ENCODE results near the gene GUK1. TPM values are rescaled to one million over a fixed set of nuclear protein-coding genes. Genes with fewer than 3 reads are reported as not detected.
A peak's percentile ranks its signal among the peaks of the same experiment; 100 is the strongest.

The GUK1 gene
- total and polyA plus RNA-seq, 2 of the 8 experiments (the other 6 are each of a cell fraction or from before 2014, with no cell fraction given), result 68.5 to 183 TPM

- Histone ChIP-seq H3K4me2 (ENCODE audit: insufficient read depth in 1 of 2, low read depth in 2 of 2, low read length in 2 of 2) (no peak within 1 kb of the TSS; a peak in 2 of 4 replicates), H3K27ac (ENCODE audit: low read depth, low read length) (0 out of 2 replicates have a peak within 1 kb of the TSS, but pooled peaks have one; percentile 25)
- TF ChIP-seq EZH2 (IDR thresholded peaks at IDR 0.05; ENCODE audit: low read depth, low read length, severe bottlenecking), result no peak
- TF ChIP-seq PHF8 (conservative IDR thresholded peaks at IDR 0.05; ENCODE audit: low read depth, low read length), result no peak
- no peak for TF ChIP-seq BCL11A (IDR thresholded peaks at IDR 0.05; ENCODE audit: low read depth in 2 of 2, low read length in 2 of 2)
- TF ChIP-seq EP300 (IDR thresholded peaks at IDR 0.05; ENCODE audit: borderline replicate concordance in 1 of 2, low read depth in 2 of 2, low read length in 2 of 2), result no peak
- no peak for TF ChIP-seq TAF7 (optimal IDR thresholded peaks at IDR 0.05; ENCODE audit: borderline replicate concordance, low read depth, low read length)
- no peak for TF ChIP-seq CTBP2 (IDR thresholded peaks at IDR 0.05; ENCODE audit: borderline replicate concordance, insufficient read depth, insufficient read length, low read length)
- TF ChIP-seq HDAC6 (IDR thresholded peaks at IDR 0.05; ENCODE audit: low read depth, low read length), result no peak
- TF ChIP-seq CHD1 (IDR thresholded peaks at IDR 0.05; ENCODE audit: low read depth, low read length), result no peak
- no peak for TF ChIP-seq ZNF274 (IDR thresholded peaks at IDR 0.05; ENCODE audit: borderline replicate concordance, extremely low read depth, low read length)
- no peak for TF ChIP-seq GABPA (IDR thresholded peaks at IDR 0.05; ENCODE audit: borderline replicate concordance, insufficient read depth, low read length)
Measured at GRCh38 chr1:228149406-228150119, 9.5 kb downstream of the GUK1 start, which contains the start of gene GJC2. Gene GJC2 (plus strand): TSS chr1:228149930. CDS start chr1:228157759, 7,829 bp downstream.

More at GRCh38 chr1:228149406-228150119, 9.5 kb downstream of the GUK1 start, which contains the start of gene GJC2:
- peaks cover 0 to 9% of the 10 kb centered on the region in 2 experiments for H4K20me1 ChIP-seq (replicated peaks in 1 of 2; ENCODE audit: control insufficient read depth in 1 of 2, insufficient read depth in 2 of 2, low read length in 2 of 2)
- H2BK20ac ChIP-seq (ENCODE audit: low read length), result no peak within 1 kb of the TSS
- no peak within 1 kb of the TSS for H2BK120ac ChIP-seq (replicated peaks; ENCODE audit: low read depth, low read length)
- H3K4ac ChIP-seq (replicated peaks; ENCODE audit: insufficient read length, low read depth, low read length), result peak within 1 kb of the TSS; percentile 23
- no peaks in the 10 kb centered on the region for H3K36me3 ChIP-seq (ENCODE audit: control insufficient read depth in 2 of 4, insufficient read depth in 4 of 4, low read length in 3 of 4)
- H3K4me3 ChIP-seq (ENCODE audit: extremely low read depth in 1 of 4, insufficient read depth in 2 of 4, low read depth in 3 of 4, low read length in 4 of 4), result no peak within 1 kb of the TSS
- no peak within 1 kb of the TSS for H3K14ac ChIP-seq (ENCODE audit: insufficient read length)
- no peaks in the 10 kb centered on the region for H3K27me3 ChIP-seq (replicated peaks in 1 of 4; ENCODE audit: control insufficient read depth in 3 of 4, extremely low read depth in 1 of 4, insufficient read depth in 3 of 4, low read length in 3 of 4)
- H2BK15ac ChIP-seq (ENCODE audit: low read length), result no peak within 1 kb of the TSS
- H3K79me1 ChIP-seq (ENCODE audit: low read depth, low read length), result no peaks in the 10 kb centered on the region; the same call in none of the 2 replicates
- H4K5ac ChIP-seq (ENCODE audit: insufficient read length, low read depth, low read length), result peak within 1 kb of the TSS; percentile 33
- no peak within 1 kb of the TSS; the same call in 1 of the 2 replicates for H3K18ac ChIP-seq (ENCODE audit: extremely low read depth, low read length)
- H3K23ac ChIP-seq (ENCODE audit: insufficient read length), result no peak within 1 kb of the TSS
- no peak within 1 kb of the TSS for H3K56ac ChIP-seq (replicated peaks; ENCODE audit: insufficient read length, low read depth, low read length)
- H4K91ac ChIP-seq (replicated peaks; ENCODE audit: insufficient read length, low read length), result peak within 1 kb of the TSS; percentile 40
- no peaks in the 10 kb centered on the region for H3K9me3 ChIP-seq (ENCODE audit: insufficient read depth in 2 of 2, low read depth in 1 of 2, low read length in 1 of 2)
- H2BK5ac ChIP-seq (ENCODE audit: low read depth, low read length), result peak within 1 kb of the TSS; percentile 44; the same call in 1 of the 2 replicates
- FAIRE-seq (no peak), DNase-seq (ENCODE audit: low read depth in 1 of 2, low spot score in 2 of 2) (peak in 1 of 2 experiments; percentile 48)
- peaks cover 0 to 10% (median 4%) of the 10 kb centered on the region in 4 experiments; a peak in 1 of 7 replicates for H3K4me1 ChIP-seq (replicated peaks in 1 of 4; ENCODE audit: control insufficient read depth in 3 of 4, insufficient read depth in 4 of 4, low read length in 3 of 4)
- no peak within 1 kb of the TSS for H2AFZ ChIP-seq (ENCODE audit: low read length)
- ChIA-PET CTCF (ENCODE audit: partially characterized antibody) (interaction anchor here (1.2 to 2.8 kb wide), 5 partner anchors 13 to 145 kb away, joined by 3 to 10 read pairs (median 5); partner anchors contain the start of gene IBA57), POLR2A (ENCODE audit: partially characterized antibody) (interaction anchor here (1.0 to 3.1 kb wide), 6 partner anchors 9 to 52 kb away, joined by 3 to 18 read pairs (median 4); partner anchors contain the start of gene GUK1)
- H3K23me2 ChIP-seq (ENCODE audit: low read depth, low read length), result no peaks in the 10 kb centered on the region; the same call in 1 of the 2 replicates
- peaks cover 0 to 3% of the 10 kb centered on the region in 2 experiments; a peak in 1 of 4 replicates for H3K79me2 ChIP-seq (ENCODE audit: control insufficient read depth in 1 of 2, insufficient read depth in 2 of 2, low read length in 2 of 2)
- H2AK5ac ChIP-seq (ENCODE audit: low read depth, low read length), result 0 out of 2 replicates have a peak within 1 kb of the TSS, but pooled peaks have one; percentile 24
- WGBS, 2 experiments (ENCODE audit: extremely low coverage in 1 of 2, insufficient coverage in 1 of 2, insufficient read length in 1 of 2, insufficient replicate concordance in 2 of 2, low coverage in 1 of 2, low lambda C conversion rate in 2 of 2, missing lambda C conversion rate in 1 of 2), result 85% methylated on average over 6 of the region's 17 CpGs; no CpG with 5 or more reads in 1 of the 2 experiments
- no peak within 1 kb of the TSS for H2BK12ac ChIP-seq (ENCODE audit: low read depth, low read length)
- H4K8ac ChIP-seq (ENCODE audit: extremely low read depth, insufficient read depth, low read length), result peak within 1 kb of the TSS; percentile 79
- H3K9ac ChIP-seq (replicated peaks in 1 of 4; ENCODE audit: extremely low read depth in 1 of 4, low read depth in 3 of 4, low read length in 3 of 4), result no peak within 1 kb of the TSS
